ENCODE results near the gene DAZL. TPM values are rescaled to one million over a fixed set of nuclear protein-coding genes. Genes with fewer than 3 reads are reported as not detected.

The DAZL gene
- total RNA-seq, 4 donors from 2014 or later, result not detected

DNA sequence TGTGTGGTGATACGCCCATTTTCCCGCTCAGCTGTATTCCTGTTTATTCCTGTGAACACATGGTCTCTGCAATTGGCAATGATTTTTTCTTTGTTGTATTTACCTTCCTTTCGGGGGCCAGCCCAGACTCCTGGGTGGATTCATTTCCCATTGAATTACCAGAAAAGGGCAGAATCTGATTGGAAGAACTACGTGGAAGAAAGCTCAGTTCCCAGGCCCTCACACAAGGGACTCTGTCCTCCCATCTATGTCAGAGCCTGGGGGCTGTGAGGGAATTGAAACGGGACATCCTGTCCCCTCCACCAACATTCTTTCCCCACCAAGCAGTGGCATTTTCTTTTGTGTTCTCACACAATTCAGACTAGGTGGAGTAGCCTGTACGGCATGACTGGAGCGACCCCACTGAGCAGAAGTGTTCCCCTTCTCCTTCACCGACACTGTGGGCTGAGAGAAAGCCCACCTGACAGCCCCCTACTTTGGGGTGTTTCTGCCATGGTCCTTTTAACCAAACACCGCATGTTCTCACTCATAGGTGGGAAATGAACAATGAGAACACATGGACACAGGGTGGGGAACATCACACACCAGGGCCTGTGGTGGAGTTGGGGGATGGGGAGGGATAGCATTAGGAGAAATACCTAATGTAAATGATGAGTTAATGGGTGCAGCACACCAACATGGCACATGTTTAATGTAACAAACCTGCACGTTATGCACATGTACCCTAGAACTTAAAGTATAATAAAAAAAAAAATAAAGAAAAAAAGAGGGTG lies 59.6 kb downstream of the DAZL start:
- Histone ChIP-seq H3K27ac (no peak overlapping the region), H3K27me3 (no peaks in the 10 kb centered on the region), H3K36me3 (no peaks in the 10 kb centered on the region), H3K4me3 (no peak overlapping the region), H3K4me1 (no peaks in the 10 kb centered on the region), H3K9me3 (no peaks in the 10 kb centered on the region)
- TF ChIP-seq, protein P1, sequence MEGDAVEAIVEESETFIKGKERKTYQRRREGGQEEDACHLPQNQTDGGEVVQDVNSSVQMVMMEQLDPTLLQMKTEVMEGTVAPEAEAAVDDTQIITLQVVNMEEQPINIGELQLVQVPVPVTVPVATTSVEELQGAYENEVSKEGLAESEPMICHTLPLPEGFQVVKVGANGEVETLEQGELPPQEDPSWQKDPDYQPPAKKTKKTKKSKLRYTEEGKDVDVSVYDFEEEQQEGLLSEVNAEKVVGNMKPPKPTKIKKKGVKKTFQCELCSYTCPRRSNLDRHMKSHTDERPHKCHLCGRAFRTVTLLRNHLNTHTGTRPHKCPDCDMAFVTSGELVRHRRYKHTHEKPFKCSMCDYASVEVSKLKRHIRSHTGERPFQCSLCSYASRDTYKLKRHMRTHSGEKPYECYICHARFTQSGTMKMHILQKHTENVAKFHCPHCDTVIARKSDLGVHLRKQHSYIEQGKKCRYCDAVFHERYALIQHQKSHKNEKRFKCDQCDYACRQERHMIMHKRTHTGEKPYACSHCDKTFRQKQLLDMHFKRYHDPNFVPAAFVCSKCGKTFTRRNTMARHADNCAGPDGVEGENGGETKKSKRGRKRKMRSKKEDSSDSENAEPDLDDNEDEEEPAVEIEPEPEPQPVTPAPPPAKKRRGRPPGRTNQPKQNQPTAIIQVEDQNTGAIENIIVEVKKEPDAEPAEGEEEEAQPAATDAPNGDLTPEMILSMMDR (IDR thresholded peaks at IDR 0.05), result no peak
- no peak for TF ChIP-seq EP300 (IDR thresholded peaks at IDR 0.05; ENCODE audit: low read depth)
- TF ChIP-seq POLR2AphosphoS5 (IDR thresholded peaks at IDR 0.05), result no peak
- TF ChIP-seq POLR2A (IDR thresholded peaks at IDR 0.05), result no peak
- intact Hi-C loops (cut with DNase I; ENCODE audit: low total_unique reads), result no loop called here
- DNase-seq, result no peak
- in situ Hi-C loops (cut with MboI; ENCODE audit: low pct_ligation_motif_present in 1 of 4, low pct_unique_long_range_greater_than_20kb in 1 of 4, low sequenced_read_pairs in 3 of 4), result loop anchor here in 1 of 4 donors (25.0 kb wide), 1 partner anchor 508 kb away; no protein-coding TSS in a partner anchor
- WGBS, 2 donors (ENCODE audit: low coverage in 1 of 2), result 76% methylated on average over 5 to 10 of the region's 10 CpGs

- no peaks in the 10 kb centered on the region for H3K27me3 ChIP-seq
- TF ChIP-seq POLR2A (IDR thresholded peaks at IDR 0.05) (no peak), EP300 (IDR thresholded peaks at IDR 0.05; ENCODE audit: low read depth) (no peak), POLR2AphosphoS5 (IDR thresholded peaks at IDR 0.05) (no peak)
- TF ChIP-seq, protein P1 (IDR thresholded peaks at IDR 0.05), result no peak
- no peak overlapping the region for H3K27ac ChIP-seq
- H3K36me3 ChIP-seq, result no peaks in the 10 kb centered on the region
- H3K9me3 ChIP-seq, result no peaks in the 10 kb centered on the region
- DNase-seq, result no peak
- in situ Hi-C loops (cut with MboI; ENCODE audit: low pct_ligation_motif_present in 1 of 4, low pct_unique_long_range_greater_than_20kb in 1 of 4, low sequenced_read_pairs in 3 of 4) (loop anchor here in 2 of 4 donors (5.0 to 25.0 kb wide), 2 partner anchors 256 to 506 kb away; no protein-coding TSS in a partner anchor), intact Hi-C loops (cut with DNase I; ENCODE audit: low total_unique reads) (no loop called here)
- no peaks in the 10 kb centered on the region for H3K4me1 ChIP-seq
- 76 to 90% methylated on average over 2 to 6 of the region's 6 CpGs for WGBS, 2 donors (ENCODE audit: low coverage in 1 of 2)
- H3K4me3 ChIP-seq, result no peak overlapping the region
Measured at GRCh38 chr3:16543242-16543864, 61.9 kb downstream of the DAZL start.

DNA sequence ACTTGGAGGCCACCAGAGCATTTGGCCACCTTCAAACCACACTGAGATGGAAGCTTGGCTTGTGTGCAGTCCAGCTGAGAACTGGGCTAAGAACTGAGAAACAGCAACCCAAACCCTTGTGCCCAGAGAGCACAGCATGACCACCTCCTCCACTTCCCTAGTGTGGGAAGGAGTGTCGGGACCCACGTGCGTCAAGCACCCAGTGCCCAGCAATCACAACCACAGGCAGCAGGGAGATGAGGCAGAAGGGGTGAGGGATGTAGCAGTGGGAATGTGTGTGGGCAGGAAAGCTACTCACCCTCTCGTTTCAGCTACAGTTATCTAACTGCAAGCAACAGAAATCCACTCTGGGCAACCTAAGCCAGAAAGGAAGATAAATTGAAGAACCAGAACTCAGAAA lies 66.7 kb downstream of the DAZL start:
- no peak overlapping the region for H3K27ac ChIP-seq
- peaks cover 3% of the 10 kb centered on the region for H3K27me3 ChIP-seq
- no peaks in the 10 kb centered on the region for H3K4me1 ChIP-seq
- intact Hi-C loops (cut with DNase I; ENCODE audit: low total_unique reads), result no loop called here
- no peak overlapping the region for H3K4me3 ChIP-seq
- 75% methylated on average over 4 of the region's 4 CpGs; no CpG with 5 or more reads in 1 of the 2 donors for WGBS, 2 donors (ENCODE audit: low coverage in 1 of 2)
- in situ Hi-C loops (cut with MboI; ENCODE audit: low pct_ligation_motif_present in 1 of 4, low pct_unique_long_range_greater_than_20kb in 1 of 4, low sequenced_read_pairs in 3 of 4), result loop anchor here in 1 of 4 donors (25.0 kb wide), 1 partner anchor 501 kb away; no protein-coding TSS in a partner anchor
- DNase-seq, result no peak
- no peaks in the 10 kb centered on the region for H3K9me3 ChIP-seq
- TF ChIP-seq POLR2AphosphoS5 (IDR thresholded peaks at IDR 0.05) (no peak), EP300 (IDR thresholded peaks at IDR 0.05; ENCODE audit: low read depth) (no peak), POLR2A (IDR thresholded peaks at IDR 0.05) (no peak)
- TF ChIP-seq, protein P1 (IDR thresholded peaks at IDR 0.05), result no peak
- no peaks in the 10 kb centered on the region for H3K36me3 ChIP-seq

- H3K4me3 ChIP-seq, result no peak overlapping the region
- no peaks in the 10 kb centered on the region for H3K9me3 ChIP-seq
- DNase-seq, result no peak
- H3K27me3 ChIP-seq, result peaks cover 5% of the 10 kb centered on the region
- intact Hi-C loops (cut with DNase I; ENCODE audit: low total_unique reads), result no loop called here
- 70 to 100% methylated on average over 1 to 3 of the region's 3 CpGs for WGBS, 2 donors (ENCODE audit: low coverage in 1 of 2)
- H3K4me1 ChIP-seq, result no peaks in the 10 kb centered on the region
- no peaks in the 10 kb centered on the region for H3K36me3 ChIP-seq
- TF ChIP-seq POLR2AphosphoS5 (IDR thresholded peaks at IDR 0.05), result no peak
- no peak for TF ChIP-seq POLR2A (IDR thresholded peaks at IDR 0.05)
- TF ChIP-seq, protein P1 (IDR thresholded peaks at IDR 0.05), result no peak
- no peak for TF ChIP-seq EP300 (IDR thresholded peaks at IDR 0.05; ENCODE audit: low read depth)
- in situ Hi-C loops (cut with MboI; ENCODE audit: low pct_ligation_motif_present in 1 of 4, low pct_unique_long_range_greater_than_20kb in 1 of 4, low sequenced_read_pairs in 3 of 4), result loop anchor here in 1 of 4 donors (25.0 kb wide), 1 partner anchor 500 kb away; no protein-coding TSS in a partner anchor
- no peak overlapping the region for H3K27ac ChIP-seq
Measured at GRCh38 chr3:16536996-16537395, 68.2 kb downstream of the DAZL start.

Data from transverse colon (tissue), 4 donors.